Suprapubic skin (tissue), 4 donors: ENCODE results near the gene RAB40C.

Experiments
- CTCF ChIP-seq, 2 donors: fragments of 200-600 bp in 1 of 2; fragments of 450-650 bp in 1 of 2; sonication (generic) in 1 of 2; IDR thresholded peaks; one replicate each; pipeline ENCODE4 v1.5.1; 2016 to 2019; ENCODE audit warnings: antibody characterized with exemption in 2 of 2, mild to moderate bottlenecking in 1 of 2, moderate library complexity in 1 of 2
- EP300 ChIP-seq: sonication (generic); formaldehyde crosslinking; IDR thresholded peaks from one replicate; pipeline ENCODE4 v1.6.1; 2017; ENCODE audit warnings: antibody characterized with exemption
- POLR2A ChIP-seq, 2 donors: fragments of 450-650 bp; IDR thresholded peaks; one replicate each; pipeline ENCODE4 v1.6.1; 2017; ENCODE audit warnings: antibody characterized with exemption in 2 of 2, mild to moderate bottlenecking in 2 of 2, moderate library complexity in 2 of 2
- POLR2AphosphoS5 ChIP-seq, 3 donors: sonication (generic); formaldehyde crosslinking; IDR thresholded peaks; one replicate each; pipeline ENCODE4 v1.6.1; 2017; ENCODE audit warnings: antibody characterized with exemption in 3 of 3

DNA sequence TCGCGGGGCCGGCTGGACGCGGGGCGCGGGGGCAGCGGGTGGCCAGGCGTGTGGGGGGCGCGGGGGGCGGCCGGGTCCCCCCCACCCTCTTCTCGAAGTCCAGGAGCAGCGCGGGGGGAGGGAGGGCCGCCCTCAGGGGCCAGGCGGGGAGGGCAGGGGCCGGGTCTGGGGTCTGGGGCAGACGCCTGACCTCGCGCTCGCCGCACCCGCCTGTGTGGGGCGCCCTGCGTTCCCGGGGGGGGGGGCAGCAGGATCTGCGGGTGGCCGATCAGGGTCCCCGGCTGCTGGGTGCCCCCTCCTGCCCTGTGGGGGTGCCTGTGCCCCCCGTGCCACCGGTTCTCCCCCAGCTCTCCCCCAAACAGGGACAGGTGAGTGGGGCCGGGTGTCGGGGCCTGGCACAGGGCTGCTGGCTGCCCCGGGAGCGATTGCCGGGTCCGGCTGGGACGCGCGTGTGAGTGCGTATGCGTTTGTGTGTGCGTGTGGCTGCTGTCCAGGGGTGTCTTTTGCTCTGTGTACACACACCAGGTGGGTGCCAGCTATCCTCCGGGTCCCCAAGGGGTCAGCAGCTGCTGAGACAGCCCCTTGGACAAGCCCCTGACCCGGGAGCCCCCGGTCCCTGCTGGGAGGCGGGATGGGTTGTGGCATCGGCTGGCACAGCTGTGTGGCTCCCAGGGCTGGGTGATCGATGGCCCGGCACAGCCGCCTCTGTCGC lies 29.0 kb upstream of the RAB40C start:
- TF ChIP-seq CTCF (IDR thresholded peaks at IDR 0.05) (no peak), EP300 (no peak), POLR2A (IDR thresholded peaks at IDR 0.05) (no peak), POLR2AphosphoS5 (IDR thresholded peaks at IDR 0.05) (no peak)
